ENCODE data around the gene ZDHHC22.

DNA sequence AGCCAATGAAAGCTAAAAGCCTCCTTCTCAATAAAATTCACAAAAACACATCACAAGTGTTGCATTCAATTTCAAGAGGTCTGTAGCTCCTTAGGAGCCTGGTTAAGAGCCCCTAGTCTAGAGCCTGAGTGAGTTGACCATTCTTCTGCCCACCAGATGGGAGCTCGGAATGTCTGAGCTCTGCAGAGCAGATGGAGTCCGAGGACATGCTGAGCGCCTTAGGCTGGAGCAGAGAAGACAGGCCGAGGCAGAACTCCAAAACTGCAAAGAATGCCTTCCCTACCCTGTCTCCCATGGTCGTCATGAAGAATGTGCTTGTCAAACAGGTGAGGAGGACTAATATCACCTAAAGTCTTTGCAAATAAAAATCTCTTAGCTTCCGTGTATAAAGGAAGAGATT is 31.9 kb downstream of the ZDHHC22 start:
- no peak for TF ChIP-seq POLR2A (IDR thresholded peaks at IDR 0.05)
- TF ChIP-seq CTCF (IDR thresholded peaks at IDR 0.05), result no peak
- no peak for TF ChIP-seq POLR2AphosphoS5 (IDR thresholded peaks at IDR 0.05)
- no peak for TF ChIP-seq EP300 (IDR thresholded peaks at IDR 0.05)
